H1 (cell line): ENCODE results near the gene CDH22. TPM values are rescaled to one million over a fixed set of nuclear protein-coding genes. Genes with fewer than 3 reads are reported as not detected.

Experiments
- EGR1 ChIP-seq: IDR thresholded peaks from 2 replicates; pipeline ENCODE4 v1.6.1; 2011; ENCODE audit warnings: low read depth, low read length, borderline replicate concordance
- EZH2 ChIP-seq: fragments of 200-600 bp; sonication (generic); IDR thresholded peaks from 2 replicates; pipeline ENCODE4 v1.7.1; 2012; ENCODE audit warnings: low read depth, mild to moderate bottlenecking, moderate library complexity, low read length, inconsistent platforms; ENCODE audit not compliant: severe bottlenecking
- HDAC6 ChIP-seq: IDR thresholded peaks from one replicate; pipeline ENCODE4 v1.7.1; 2012; ENCODE audit warnings: low read depth, mild to moderate bottlenecking, inconsistent platforms, low read length, moderate library complexity
- NRF1 ChIP-seq: IDR thresholded peaks from 2 replicates; pipeline ENCODE4 v1.6.1; 2011; ENCODE audit warnings: mild to moderate bottlenecking, low read depth, low read length, improper control_type of control experiment
- POU5F1 ChIP-seq: IDR thresholded peaks from 2 replicates; pipeline ENCODE4 v1.6.1; 2011; ENCODE audit warnings: low read depth, mild to moderate bottlenecking, low read length, moderate library complexity
- SIX5 ChIP-seq: IDR thresholded peaks from 2 replicates; pipeline ENCODE4 v1.6.1; 2011; ENCODE audit warnings: mild to moderate bottlenecking, low read depth, low read length
- polyA plus RNA-seq, 7 experiments: library from polyadenylated mRNA; depleted of rRNA in 3 of 7; stranded (reverse) in 5 of 7; unstranded in 2 of 7; fragments of >200 nt in 5 of 7; fragments of 200-250 nt in 2 of 7; gene quantifications; 1 replicate in 5 of 7; 2 replicates in 1 of 7; 4 replicates in 1 of 7; pipeline versions ENCODE4 v1.2.1 to v1.2.3, GENCODE V29; 2011 to 2013; ENCODE audit warnings: missing spikeins in 2 of 7, mixed read lengths in 2 of 7
- total RNA-seq: library from RNA; stranded (reverse); fragmentation: NEBNext Ultra II Directional; extraction: Animal tissue kit (Norgen Biotek cat#: 25700); gene quantifications from 2 replicates; pipeline ENCODE4 v1.2.1, GENCODE V29; 2021
- TF ChIP-seq, protein P1 (sequence below): IDR thresholded peaks from 2 replicates; pipeline ENCODE4 v1.6.1; 2012; ENCODE audit warnings: low read length, inconsistent platforms

Gene CDH22
- total and polyA plus RNA-seq, 2 of the 8 experiments (the other 6 are each of a cell fraction or from before 2014, with no cell fraction given), result 0.35 to 0.39 TPM

DNA sequence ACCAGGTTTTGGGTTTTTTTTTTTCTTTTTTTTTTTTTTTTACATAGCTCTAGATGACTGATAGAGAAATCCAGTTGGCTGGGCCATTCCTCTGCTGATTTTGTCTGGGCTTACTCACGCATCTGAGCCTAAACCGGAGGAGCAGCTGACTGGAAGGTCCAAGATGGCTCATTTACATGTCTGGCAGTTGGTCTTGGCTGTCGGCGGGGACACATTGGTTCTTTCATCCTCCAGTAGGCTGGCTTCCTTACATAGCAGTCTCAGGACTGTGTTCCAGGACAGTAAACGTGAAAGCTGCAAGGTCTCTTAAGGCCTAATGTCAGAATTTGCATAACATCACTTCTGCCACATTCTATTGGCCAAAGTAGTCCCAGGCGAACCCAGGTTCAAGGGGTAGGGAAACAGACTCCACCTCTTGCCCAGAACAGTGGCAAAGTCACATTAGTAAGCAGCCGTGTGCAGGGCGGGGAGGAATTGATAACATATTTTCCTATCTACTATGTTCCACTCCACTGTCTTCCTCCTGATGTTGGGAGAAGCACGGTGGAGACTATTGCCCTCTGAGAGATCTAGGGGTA, 87.0 kb downstream of the CDH22 start (continued):
- TF ChIP-seq EGR1 (no peak), EZH2 (no peak), HDAC6 (no peak), NRF1 (no peak), SIX5 (no peak), POU5F1 (no peak)
- TF ChIP-seq, protein P1, sequence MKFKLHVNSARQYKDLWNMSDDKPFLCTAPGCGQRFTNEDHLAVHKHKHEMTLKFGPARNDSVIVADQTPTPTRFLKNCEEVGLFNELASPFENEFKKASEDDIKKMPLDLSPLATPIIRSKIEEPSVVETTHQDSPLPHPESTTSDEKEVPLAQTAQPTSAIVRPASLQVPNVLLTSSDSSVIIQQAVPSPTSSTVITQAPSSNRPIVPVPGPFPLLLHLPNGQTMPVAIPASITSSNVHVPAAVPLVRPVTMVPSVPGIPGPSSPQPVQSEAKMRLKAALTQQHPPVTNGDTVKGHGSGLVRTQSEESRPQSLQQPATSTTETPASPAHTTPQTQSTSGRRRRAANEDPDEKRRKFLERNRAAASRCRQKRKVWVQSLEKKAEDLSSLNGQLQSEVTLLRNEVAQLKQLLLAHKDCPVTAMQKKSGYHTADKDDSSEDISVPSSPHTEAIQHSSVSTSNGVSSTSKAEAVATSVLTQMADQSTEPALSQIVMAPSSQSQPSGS, result no peak
